RWPE2 (cell line): Measurements from ENCODE around the gene ZNF554.

Source experiments
- ATAC-seq: fragments of 200-7000 bp; cut with Tn5 transposase; 3 replicates; pipeline ENCODE4 v1.9.1; 2021; ENCODE audit warnings: low read depth
- DNase-seq: peaks from one replicate; pipeline ENCODE4 v3.0.0-alpha.2; 2020; ENCODE audit warnings: low spot score
- H3K27ac ChIP-seq: fragments of 450-650 bp; 2 replicates; pipeline ENCODE4 v1.5.1; 2017; ENCODE audit warnings: mild to moderate bottlenecking; ENCODE audit not compliant: poor library complexity, severe bottlenecking
- H3K27me3 ChIP-seq: fragments of 250-450 bp; sonication (Bioruptor Pico); 2 replicates; pipeline ENCODE4 v1.5.1; 2021; ENCODE audit warnings: mild to moderate bottlenecking, moderate library complexity; ENCODE audit not compliant: insufficient read depth, poor library complexity, severe bottlenecking
- H3K36me3 ChIP-seq: fragments of 250-450 bp; sonication (Bioruptor Pico); 2 replicates; pipeline ENCODE4 v1.5.1; 2020; ENCODE audit warnings: low read depth, mild to moderate bottlenecking, moderate library complexity
- H3K4me1 ChIP-seq: fragments of 250-450 bp; sonication (Bioruptor Pico); 2 replicates; pipeline ENCODE4 v1.5.1; 2021; ENCODE audit warnings: mild to moderate bottlenecking, moderate library complexity; ENCODE audit not compliant: insufficient read depth, poor library complexity, severe bottlenecking
- H3K4me3 ChIP-seq: fragments of 250-450 bp; sonication (Bioruptor Pico); 2 replicates; pipeline ENCODE4 v1.5.1; 2021; ENCODE audit warnings: mild to moderate bottlenecking, moderate library complexity; ENCODE audit not compliant: severe bottlenecking
- H3K9me3 ChIP-seq: fragments of 250-450 bp; sonication (Bioruptor Pico); 2 replicates; pipeline ENCODE4 v1.5.1; 2021; ENCODE audit warnings: mild to moderate bottlenecking, moderate library complexity; ENCODE audit not compliant: severe bottlenecking
- CTCF ChIP-seq: fragments of 450-650 bp; IDR thresholded peaks from one replicate; pipeline ENCODE4 v1.5.1; 2017; ENCODE audit warnings: mild to moderate bottlenecking, moderate library complexity; ENCODE audit not compliant: poor library complexity, severe bottlenecking

ZNF554 gene

GRCh38 chr19:2795827-2796658 is 23.6 kb upstream of the ZNF554 start:
- ATAC-seq (no peak), DNase-seq (no peak)
- Histone ChIP-seq H3K9me3 (no peaks in the 10 kb centered on the region), H3K4me3 (no peak overlapping the region), H3K4me1 (no peaks in the 10 kb centered on the region), H3K27ac (no peak overlapping the region), H3K27me3 (no peaks in the 10 kb centered on the region), H3K36me3 (peaks cover 57% of the 10 kb centered on the region)
- no peak for TF ChIP-seq CTCF

- TF ChIP-seq CTCF, result no peak
- peaks cover 57% of the 10 kb centered on the region for H3K36me3 ChIP-seq
- DNase-seq (no peak), ATAC-seq (no peak)
- no peaks in the 10 kb centered on the region for H3K27me3 ChIP-seq
- H3K27ac ChIP-seq, result no peak overlapping the region
- no peak overlapping the region for H3K4me3 ChIP-seq
- no peaks in the 10 kb centered on the region for H3K9me3 ChIP-seq
- no peaks in the 10 kb centered on the region for H3K4me1 ChIP-seq
Observed at GRCh38 chr19:2796659-2797266, 22.9 kb upstream of the ZNF554 start.

GRCh38 chr19:2797280-2797679 is 22.4 kb upstream of the ZNF554 start:
- peaks cover 57% of the 10 kb centered on the region for H3K36me3 ChIP-seq

GRCh38 chr19:2798158-2798685 is 21.4 kb upstream of the ZNF554 start:
- H3K4me3 ChIP-seq, result no peak overlapping the region
- peaks cover 56% of the 10 kb centered on the region for H3K36me3 ChIP-seq
- H3K9me3 ChIP-seq, result no peaks in the 10 kb centered on the region
- TF ChIP-seq CTCF, result no peak
- no peaks in the 10 kb centered on the region for H3K27me3 ChIP-seq
- no peak overlapping the region for H3K27ac ChIP-seq
- H3K4me1 ChIP-seq, result no peaks in the 10 kb centered on the region
- ATAC-seq, result no peak
- DNase-seq, result no peak

More at GRCh38 chr19:2797280-2797679, 22.4 kb upstream of the ZNF554 start:
- Histone ChIP-seq H3K27ac (no peak overlapping the region), H3K4me1 (no peaks in the 10 kb centered on the region), H3K4me3 (no peak overlapping the region), H3K27me3 (no peaks in the 10 kb centered on the region), H3K9me3 (no peaks in the 10 kb centered on the region)
- DNase-seq (no peak), ATAC-seq (no peak)
- TF ChIP-seq CTCF, result no peak
